ENCODE results near the gene SFMBT1. TPM values are rescaled to one million over a fixed set of nuclear protein-coding genes. Genes with fewer than 3 reads are reported as not detected.

The SFMBT1 gene
- total RNA-seq, 6 experiments from 2014 or later = 9.2 to 14.0 (median 10.7) TPM

- peak in 2 of 4 donors; percentile 23 to 28 for ATAC-seq
- TF ChIP-seq POLR2A (IDR thresholded peaks at IDR 0.05) = no peak
These were observed 121.9 kb downstream of the SFMBT1 start for GRCh38 chr3:52923963-52924362.

GRCh38 chr3:52920841-52921240, 125.0 kb downstream of the SFMBT1 start:
- H3K4me1 ChIP-seq = no peaks in the 10 kb centered on the region
- no peak overlapping the region for H3K4me3 ChIP-seq
- no peak overlapping the region for H3K27ac ChIP-seq
- TF ChIP-seq CTCF (IDR thresholded peaks at IDR 0.05) (no peak), POLR2A (IDR thresholded peaks at IDR 0.05) (no peak)
- ATAC-seq (peak in 1 of 4 donors; percentile 30), DNase-seq (no peak)
- no peaks in the 10 kb centered on the region for H3K9me3 ChIP-seq
- H3K27me3 ChIP-seq = no peaks in the 10 kb centered on the region
- H3K36me3 ChIP-seq = peaks cover 0 to 18% (median 2%) of the 10 kb centered on the region in 4 donors
- 38% methylated on average over 2 of the region's 2 CpGs for WGBS (ENCODE audit: insufficient coverage, low coverage, low lambda C conversion rate, missing lambda C conversion rate)
- intact Hi-C loops (cut with DNase I) = no loop called here

More at GRCh38 chr3:52923963-52924362, 121.9 kb downstream of the SFMBT1 start:
- H3K27me3 ChIP-seq = no peaks in the 10 kb centered on the region
- H3K36me3 ChIP-seq = peaks cover 0 to 5% (median 2%) of the 10 kb centered on the region in 4 donors
- H3K4me3 ChIP-seq = no peak overlapping the region
- no peak for DNase-seq
- intact Hi-C loops (cut with DNase I) = no loop called here
- 74% methylated on average over 2 of the region's 2 CpGs for WGBS (ENCODE audit: insufficient coverage, low coverage, low lambda C conversion rate, missing lambda C conversion rate)
- H3K9me3 ChIP-seq = no peaks in the 10 kb centered on the region
- H3K4me1 ChIP-seq = peaks cover 0 to 2% (median 0%) of the 10 kb centered on the region in 4 donors
- H3K27ac ChIP-seq = peak overlapping the region in 1 of 3 donors; percentile 25

GRCh38 chr3:52917044-52917443, 128.8 kb downstream of the SFMBT1 start:
- peaks cover 0 to 11% (median 0%) of the 10 kb centered on the region in 4 donors for H3K4me1 ChIP-seq
- 67% methylated on average over 1 of the region's 3 CpGs for WGBS (ENCODE audit: insufficient coverage, low coverage, low lambda C conversion rate, missing lambda C conversion rate)
- H3K27me3 ChIP-seq = no peaks in the 10 kb centered on the region
- H3K4me3 ChIP-seq = no peak overlapping the region
- DNase-seq (no peak), ATAC-seq (no peak)
- H3K9me3 ChIP-seq = no peaks in the 10 kb centered on the region
- H3K27ac ChIP-seq = no peak overlapping the region
- TF ChIP-seq POLR2A (IDR thresholded peaks at IDR 0.05) (no peak), CTCF (IDR thresholded peaks at IDR 0.05) (no peak)
- intact Hi-C loops (cut with DNase I) = no loop called here
- peaks cover 0 to 27% (median 2%) of the 10 kb centered on the region in 4 donors for H3K36me3 ChIP-seq

GRCh38 chr3:52915294-52915693, 130.6 kb downstream of the SFMBT1 start:
- peak overlapping the region in 2 of 3 donors; percentile 24 to 33 for H3K27ac ChIP-seq
- H3K36me3 ChIP-seq = peaks cover 0 to 23% (median 5%) of the 10 kb centered on the region in 4 donors
- H3K4me1 ChIP-seq = peaks cover 0 to 11% (median 0%) of the 10 kb centered on the region in 4 donors
- no peak for DNase-seq
- intact Hi-C loops (cut with DNase I) = no loop called here
- no peaks in the 10 kb centered on the region for H3K27me3 ChIP-seq
- ATAC-seq = peak; percentile 56 to 88 (median 84)
- no peaks in the 10 kb centered on the region for H3K9me3 ChIP-seq
- 32% methylated on average over 6 of the region's 6 CpGs for WGBS (ENCODE audit: insufficient coverage, low coverage, low lambda C conversion rate, missing lambda C conversion rate)
- TF ChIP-seq CTCF (IDR thresholded peaks at IDR 0.05) (no peak), POLR2A (IDR thresholded peaks at IDR 0.05) (no peak)
- H3K4me3 ChIP-seq = no peak overlapping the region

- Histone ChIP-seq H3K9me3 (no peaks in the 10 kb centered on the region), H3K27ac (no peak overlapping the region), H3K4me1 (peaks cover 0 to 11% (median 0%) of the 10 kb centered on the region in 4 donors), H3K27me3 (no peaks in the 10 kb centered on the region), H3K36me3 (peaks cover 0 to 14% (median 4%) of the 10 kb centered on the region in 4 donors), H3K4me3 (no peak overlapping the region)
- TF ChIP-seq POLR2A (IDR thresholded peaks at IDR 0.05) = no peak
- no peak for TF ChIP-seq CTCF (IDR thresholded peaks at IDR 0.05)
- 87% methylated on average over 6 of the region's 9 CpGs for WGBS (ENCODE audit: insufficient coverage, low coverage, low lambda C conversion rate, missing lambda C conversion rate)
- ATAC-seq (no peak), DNase-seq (no peak)
- intact Hi-C loops (cut with DNase I) = no loop called here
These were observed 132.8 kb downstream of the SFMBT1 start for GRCh38 chr3:52912885-52913731.

Measured in right lobe of liver (tissue), 6 donors.